Measurements from ENCODE around the gene TMEM106C. TPM values are rescaled to one million over a fixed set of nuclear protein-coding genes. Genes with fewer than 3 reads are reported as not detected.

Gene TMEM106C
- total and polyA plus RNA-seq, 7 experiments from 2014 or later, result 20.7 to 120 (median 34.7) TPM

- Mint-ChIP-seq H3K4me1 (peaks cover 3 to 7% (median 4%) of the 10 kb centered on the region in 7 donors), H3K27ac (no peak overlapping the region), H3K9me3 (peaks cover 0 to 2% (median 0%) of the 10 kb centered on the region in 11 donors), H3K4me3 (no peak overlapping the region), H3K27me3 (peaks cover 41 to 99% (median 49%) of the 10 kb centered on the region in 5 donors), H3K36me3 (no peaks in the 10 kb centered on the region)
- Histone ChIP-seq H3K4me1 (ENCODE audit: control insufficient read depth in 2 of 2, insufficient read depth in 2 of 2, low read length in 2 of 2) (peaks cover 2 to 8% of the 10 kb centered on the region in 2 donors), H3K9me3 (ENCODE audit: control insufficient read depth in 2 of 3, low read length in 3 of 3) (no peaks in the 10 kb centered on the region), H3K36me3 (ENCODE audit: control insufficient read depth in 2 of 3, insufficient read depth in 3 of 3, low read length in 3 of 3) (no peaks in the 10 kb centered on the region), H3K27me3 (ENCODE audit: control insufficient read depth in 2 of 2, insufficient read depth in 2 of 2, low read length in 2 of 2) (peaks cover 0 to 5% of the 10 kb centered on the region in 2 donors), H3K4me3 (ENCODE audit: low read length) (no peak overlapping the region), H3K27ac (ENCODE audit: low read depth, low read length) (no peak overlapping the region)
- ATAC-seq (no peak), DNase-seq (no peak)
- ChIA-PET CTCF (no interaction called here), POLR2A (no interaction called here)
- intact Hi-C loops (cut with micrococcal nuclease), result no loop called here
Observed at GRCh38 chr12:47995981-47996401, 32.6 kb downstream of the TMEM106C start.

- H3K27ac Mint-ChIP-seq, result no peak overlapping the region
Observed at GRCh38 chr12:47997321-47997720, 33.9 kb downstream of the TMEM106C start.

GRCh38 chr12:47999816-48000215, 36.4 kb downstream of the TMEM106C start:
- no peak overlapping the region for H3K4me3 Mint-ChIP-seq
- DNase-seq, result no peak
- H3K27ac Mint-ChIP-seq, result no peak overlapping the region
- Histone ChIP-seq H3K4me1 (ENCODE audit: control insufficient read depth in 2 of 2, insufficient read depth in 2 of 2, low read length in 2 of 2) (peaks cover 32 to 39% of the 10 kb centered on the region in 2 donors), H3K27me3 (ENCODE audit: control insufficient read depth in 2 of 2, insufficient read depth in 2 of 2, low read length in 2 of 2) (peaks cover 12 to 35% of the 10 kb centered on the region in 2 donors), H3K27ac (ENCODE audit: low read depth, low read length) (no peak overlapping the region), H3K9me3 (ENCODE audit: control insufficient read depth in 2 of 3, low read length in 3 of 3) (no peaks in the 10 kb centered on the region), H3K4me3 (ENCODE audit: low read length) (no peak overlapping the region), H3K36me3 (ENCODE audit: control insufficient read depth in 2 of 3, insufficient read depth in 3 of 3, low read length in 3 of 3) (no peaks in the 10 kb centered on the region)
- peaks cover 0 to under 1% (median 0%) of the 10 kb centered on the region in 11 donors for H3K9me3 Mint-ChIP-seq
- CTCF ChIA-PET, result no interaction called here
- no peaks in the 10 kb centered on the region for H3K36me3 Mint-ChIP-seq
- intact Hi-C loops (cut with micrococcal nuclease), result loop anchor here (5.0 to 10.0 kb wide), 5 partner anchors 38 to 615 kb away; partner anchors contain the start of genes CCDC184 (in 1 of the 2), SENP1 (in 1 of the 2) and TMEM106C (in 1 of the 2)
- H3K4me1 Mint-ChIP-seq, result peaks cover 24 to 33% (median 30%) of the 10 kb centered on the region in 7 donors
- ATAC-seq, result no peak
- POLR2A ChIA-PET, result no interaction called here
- peaks cover 65 to 96% (median 71%) of the 10 kb centered on the region in 5 donors for H3K27me3 Mint-ChIP-seq

More at GRCh38 chr12:47997321-47997720, 33.9 kb downstream of the TMEM106C start:
- ATAC-seq (no peak), DNase-seq (no peak)
- Mint-ChIP-seq H3K4me3 (no peak overlapping the region), H3K27me3 (peaks cover 53 to 99% (median 60%) of the 10 kb centered on the region in 5 donors), H3K4me1 (peaks cover 10 to 16% (median 15%) of the 10 kb centered on the region in 7 donors), H3K36me3 (no peaks in the 10 kb centered on the region), H3K9me3 (peaks cover 0 to 2% (median 0%) of the 10 kb centered on the region in 11 donors)
- ChIA-PET CTCF (no interaction called here), POLR2A (no interaction called here)
- intact Hi-C loops (cut with micrococcal nuclease), result no loop called here
- no peaks in the 10 kb centered on the region for H3K36me3 ChIP-seq (ENCODE audit: control insufficient read depth in 2 of 3, insufficient read depth in 3 of 3, low read length in 3 of 3)
- H3K4me1 ChIP-seq (ENCODE audit: control insufficient read depth in 2 of 2, insufficient read depth in 2 of 2, low read length in 2 of 2), result peaks cover 10 to 14% of the 10 kb centered on the region in 2 donors
- no peaks in the 10 kb centered on the region for H3K9me3 ChIP-seq (ENCODE audit: control insufficient read depth in 2 of 3, low read length in 3 of 3)
- H3K27ac ChIP-seq (ENCODE audit: low read depth, low read length), result no peak overlapping the region
- peaks cover 1 to 13% of the 10 kb centered on the region in 2 donors for H3K27me3 ChIP-seq (ENCODE audit: control insufficient read depth in 2 of 2, insufficient read depth in 2 of 2, low read length in 2 of 2)
- no peak overlapping the region for H3K4me3 ChIP-seq (ENCODE audit: low read length)

- Mint-ChIP-seq H3K4me3 (peak overlapping the region; percentile 56 to 90 (median 80)), H3K27me3 (peaks cover 68 to 96% (median 78%) of the 10 kb centered on the region in 5 donors), H3K9me3 (no peaks in the 10 kb centered on the region), H3K27ac (peak overlapping the region in 2 of 9 donors; percentile 21 to 72), H3K4me1 (peaks cover 21 to 43% (median 36%) of the 10 kb centered on the region in 7 donors), H3K36me3 (no peaks in the 10 kb centered on the region)
- ATAC-seq (no peak), DNase-seq (no peak)
- ChIA-PET POLR2A (no interaction called here), CTCF (no interaction called here)
- Histone ChIP-seq H3K4me1 (ENCODE audit: control insufficient read depth in 2 of 2, insufficient read depth in 2 of 2, low read length in 2 of 2) (peaks cover 34 to 45% of the 10 kb centered on the region in 2 donors), H3K4me3 (ENCODE audit: low read length) (peak overlapping the region; percentile 15), H3K9me3 (ENCODE audit: control insufficient read depth in 2 of 3, low read length in 3 of 3) (no peaks in the 10 kb centered on the region), H3K36me3 (ENCODE audit: control insufficient read depth in 2 of 3, insufficient read depth in 3 of 3, low read length in 3 of 3) (no peaks in the 10 kb centered on the region), H3K27me3 (ENCODE audit: control insufficient read depth in 2 of 2, insufficient read depth in 2 of 2, low read length in 2 of 2) (peaks cover 21 to 44% of the 10 kb centered on the region in 2 donors), H3K27ac (ENCODE audit: low read depth, low read length) (no peak overlapping the region)
- intact Hi-C loops (cut with micrococcal nuclease), result loop anchor here (5.0 to 10.0 kb wide), 5 partner anchors 39 to 614 kb away; partner anchors contain the start of genes CCDC184 (in 1 of the 2), SENP1 (in 1 of the 2) and TMEM106C (in 1 of the 2)
Observed at GRCh38 chr12:48000878-48001504, 37.6 kb downstream of the TMEM106C start.

- H3K4me3 ChIP-seq (ENCODE audit: low read length), result peak overlapping the region; percentile 15
Observed at GRCh38 chr12:48001505-48002413, 38.4 kb downstream of the TMEM106C start.

GRCh38 chr12:48002414-48002730, 39.0 kb downstream of the TMEM106C start:
- Mint-ChIP-seq H3K27me3 (peaks cover 79 to 96% (median 85%) of the 10 kb centered on the region in 5 donors), H3K4me1 (peaks cover 21 to 43% (median 39%) of the 10 kb centered on the region in 7 donors), H3K27ac (no peak overlapping the region), H3K9me3 (peaks cover 0 to 1% (median 0%) of the 10 kb centered on the region in 11 donors), H3K4me3 (peak overlapping the region; percentile 76 to 90 (median 80)), H3K36me3 (no peaks in the 10 kb centered on the region)
- intact Hi-C loops (cut with micrococcal nuclease), result loop anchor here (5.0 to 10.0 kb wide), 5 partner anchors 40 to 612 kb away; partner anchors contain the start of genes CCDC184 (in 1 of the 2), SENP1 (in 1 of the 2) and TMEM106C (in 1 of the 2)
- no peaks in the 10 kb centered on the region for H3K9me3 ChIP-seq (ENCODE audit: control insufficient read depth in 2 of 3, low read length in 3 of 3)
- ChIA-PET POLR2A (interaction anchor here (1.2 kb wide), 1 partner anchor 12 kb away, joined by 3 read pairs; no protein-coding TSS in a partner anchor), CTCF (no interaction called here)
- H3K36me3 ChIP-seq (ENCODE audit: control insufficient read depth in 2 of 3, insufficient read depth in 3 of 3, low read length in 3 of 3), result no peaks in the 10 kb centered on the region
- peaks cover 25 to 44% of the 10 kb centered on the region in 2 donors for H3K27me3 ChIP-seq (ENCODE audit: control insufficient read depth in 2 of 2, insufficient read depth in 2 of 2, low read length in 2 of 2)
- peaks cover 34 to 45% of the 10 kb centered on the region in 2 donors for H3K4me1 ChIP-seq (ENCODE audit: control insufficient read depth in 2 of 2, insufficient read depth in 2 of 2, low read length in 2 of 2)
- no peak overlapping the region for H3K27ac ChIP-seq (ENCODE audit: low read depth, low read length)
- DNase-seq (no peak), ATAC-seq (no peak)
- peak overlapping the region; percentile 15 for H3K4me3 ChIP-seq (ENCODE audit: low read length)

More at GRCh38 chr12:48001505-48002413, 38.4 kb downstream of the TMEM106C start:
- intact Hi-C loops (cut with micrococcal nuclease), result loop anchor here (5.0 to 10.0 kb wide), 5 partner anchors 39 to 613 kb away; partner anchors contain the start of genes CCDC184 (in 1 of the 2), SENP1 (in 1 of the 2) and TMEM106C (in 1 of the 2)
- CTCF ChIA-PET, result interaction anchor here (0.7 kb wide), 1 partner anchor 19 kb away, joined by 3 read pairs; no protein-coding TSS in a partner anchor
- DNase-seq (peak in 3 of 9 donors; percentile 15 to 41 (median 18)), ATAC-seq (peak; percentile 30)
- Mint-ChIP-seq H3K4me3 (peak overlapping the region; percentile 76 to 90 (median 80)), H3K9me3 (no peaks in the 10 kb centered on the region), H3K27me3 (peaks cover 76 to 96% (median 83%) of the 10 kb centered on the region in 5 donors), H3K4me1 (peaks cover 21 to 43% (median 39%) of the 10 kb centered on the region in 7 donors), H3K27ac (peak overlapping the region in 2 of 9 donors; percentile 21 to 72), H3K36me3 (no peaks in the 10 kb centered on the region)
- no peaks in the 10 kb centered on the region for H3K9me3 ChIP-seq (ENCODE audit: control insufficient read depth in 2 of 3, low read length in 3 of 3)
- H3K36me3 ChIP-seq (ENCODE audit: control insufficient read depth in 2 of 3, insufficient read depth in 3 of 3, low read length in 3 of 3), result no peaks in the 10 kb centered on the region
- POLR2A ChIA-PET, result interaction anchor here (1.2 kb wide), 1 partner anchor 11 kb away, joined by 3 read pairs; no protein-coding TSS in a partner anchor
- peaks cover 34 to 45% of the 10 kb centered on the region in 2 donors for H3K4me1 ChIP-seq (ENCODE audit: control insufficient read depth in 2 of 2, insufficient read depth in 2 of 2, low read length in 2 of 2)
- peaks cover 25 to 44% of the 10 kb centered on the region in 2 donors for H3K27me3 ChIP-seq (ENCODE audit: control insufficient read depth in 2 of 2, insufficient read depth in 2 of 2, low read length in 2 of 2)
- H3K27ac ChIP-seq (ENCODE audit: low read depth, low read length), result no peak overlapping the region

All from naive thymus-derived CD4-positive, alpha-beta T cell (primary cell).